NAMALWA (cell line): ENCODE results near the gene MACC1.
A peak's percentile ranks its signal among the peaks of the same experiment; 100 is the strongest.

Experiments used
- DNase-seq: peaks from one replicate; pipeline ENCODE4 v3.0.0-alpha.2; 2015; ENCODE audit warnings: low spot score

MACC1 gene, protein sequence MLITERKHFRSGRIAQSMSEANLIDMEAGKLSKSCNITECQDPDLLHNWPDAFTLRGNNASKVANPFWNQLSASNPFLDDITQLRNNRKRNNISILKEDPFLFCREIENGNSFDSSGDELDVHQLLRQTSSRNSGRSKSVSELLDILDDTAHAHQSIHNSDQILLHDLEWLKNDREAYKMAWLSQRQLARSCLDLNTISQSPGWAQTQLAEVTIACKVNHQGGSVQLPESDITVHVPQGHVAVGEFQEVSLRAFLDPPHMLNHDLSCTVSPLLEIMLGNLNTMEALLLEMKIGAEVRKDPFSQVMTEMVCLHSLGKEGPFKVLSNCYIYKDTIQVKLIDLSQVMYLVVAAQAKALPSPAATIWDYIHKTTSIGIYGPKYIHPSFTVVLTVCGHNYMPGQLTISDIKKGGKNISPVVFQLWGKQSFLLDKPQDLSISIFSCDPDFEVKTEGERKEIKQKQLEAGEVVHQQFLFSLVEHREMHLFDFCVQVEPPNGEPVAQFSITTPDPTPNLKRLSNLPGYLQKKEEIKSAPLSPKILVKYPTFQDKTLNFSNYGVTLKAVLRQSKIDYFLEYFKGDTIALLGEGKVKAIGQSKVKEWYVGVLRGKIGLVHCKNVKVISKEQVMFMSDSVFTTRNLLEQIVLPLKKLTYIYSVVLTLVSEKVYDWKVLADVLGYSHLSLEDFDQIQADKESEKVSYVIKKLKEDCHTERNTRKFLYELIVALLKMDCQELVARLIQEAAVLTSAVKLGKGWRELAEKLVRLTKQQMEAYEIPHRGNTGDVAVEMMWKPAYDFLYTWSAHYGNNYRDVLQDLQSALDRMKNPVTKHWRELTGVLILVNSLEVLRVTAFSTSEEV

DNA sequence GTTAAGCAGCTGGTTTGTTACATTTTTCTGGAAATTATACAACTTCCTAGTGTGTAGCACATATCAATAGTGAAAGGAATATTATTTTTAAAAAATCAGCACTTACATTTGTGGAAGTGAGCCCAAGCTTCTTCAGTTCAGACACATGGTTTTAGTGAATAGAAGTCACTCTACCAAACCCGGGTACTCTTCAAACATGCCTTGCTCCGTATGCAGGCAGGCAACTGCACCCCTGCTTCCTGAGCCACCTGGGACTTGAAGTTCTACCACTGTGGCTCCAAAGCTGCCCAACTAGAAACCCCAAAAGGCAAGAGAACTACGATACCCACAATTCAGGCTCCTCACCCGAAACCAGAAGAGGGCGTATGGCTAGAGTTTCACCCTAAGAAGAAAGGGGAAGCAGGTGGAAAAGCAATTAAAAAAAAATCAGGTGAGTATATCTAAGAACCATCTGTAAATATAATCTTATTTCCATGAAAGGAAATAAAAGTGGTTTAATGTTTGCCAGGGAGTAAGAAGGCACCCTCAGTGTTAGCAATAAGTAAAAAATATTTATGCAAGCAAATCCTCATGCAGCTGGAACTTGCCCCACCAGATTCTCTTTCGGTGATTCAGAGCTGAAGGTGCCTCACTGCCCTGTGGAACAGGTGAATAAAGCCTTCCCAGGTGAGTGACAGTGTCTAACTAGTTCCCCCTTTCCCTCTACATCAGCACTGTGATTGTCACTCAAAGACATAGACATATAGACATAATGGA, at the start of gene MACC1:
MACC1 (minus strand) TSS at position 192 of the 756 bp plus-strand sequence. CDS start 55,522 bp downstream, outside the sequence.
- peak; percentile 96 for DNase-seq

DNA sequence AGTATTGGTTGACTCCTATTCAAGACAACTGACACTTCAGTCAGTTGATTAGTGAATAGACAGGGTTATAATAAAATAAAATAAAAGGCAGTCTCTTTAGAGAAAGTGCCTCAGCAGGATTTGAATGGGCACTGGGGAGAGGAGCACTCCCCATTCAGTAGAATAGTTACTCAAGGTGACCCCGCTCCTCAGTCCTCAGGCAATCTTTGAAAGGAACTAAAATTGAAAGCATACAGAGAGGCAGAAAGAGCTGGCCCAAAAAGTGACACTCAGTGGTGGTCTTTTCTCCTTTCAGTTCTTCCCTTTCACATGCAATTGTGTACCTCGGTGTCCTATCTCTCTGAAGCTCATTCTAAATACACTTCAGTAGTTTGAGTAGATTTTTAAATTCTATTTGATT, 47.4 kb upstream of the MACC1 start:
- DNase-seq, result no peak

DNA sequence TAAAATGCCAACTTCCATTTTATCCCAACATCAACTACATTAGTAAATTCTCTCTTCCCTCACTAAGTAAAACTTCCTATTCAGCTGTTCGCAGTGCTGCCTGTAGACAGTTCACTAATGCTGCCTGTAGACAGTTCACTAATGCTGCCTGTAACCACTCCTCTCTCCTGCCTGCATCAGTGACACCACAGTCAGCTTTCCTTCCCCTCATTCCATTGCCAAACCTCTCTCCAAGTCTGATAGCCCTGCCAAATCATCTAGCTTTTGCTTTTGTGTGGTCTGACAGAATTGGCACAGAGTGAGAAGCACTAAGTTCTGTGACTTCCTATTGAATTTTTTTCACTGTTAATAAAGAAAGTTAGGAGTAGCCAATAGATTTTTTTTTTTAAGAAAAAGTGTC, 43.0 kb upstream of the MACC1 start:
- DNase-seq, result no peak

DNA sequence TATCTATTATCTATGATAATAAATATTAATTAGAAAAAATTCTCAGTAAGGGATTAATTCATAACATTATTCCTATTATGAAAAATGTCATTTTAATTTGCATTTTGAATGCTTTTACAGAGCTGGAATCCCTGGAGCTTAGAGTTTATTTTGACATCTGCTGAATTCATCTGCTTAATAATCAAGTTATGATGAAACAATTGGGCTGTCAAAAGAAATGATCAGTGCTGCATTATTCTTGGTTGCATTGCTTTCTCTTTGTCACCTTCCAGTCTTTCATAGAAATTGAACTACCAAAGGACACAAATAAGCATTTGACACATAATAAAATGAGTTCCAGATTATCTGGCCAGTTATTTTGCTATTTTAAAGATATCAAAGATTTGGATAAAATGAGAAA, 40.0 kb upstream of the MACC1 start:
- no peak for DNase-seq

DNA sequence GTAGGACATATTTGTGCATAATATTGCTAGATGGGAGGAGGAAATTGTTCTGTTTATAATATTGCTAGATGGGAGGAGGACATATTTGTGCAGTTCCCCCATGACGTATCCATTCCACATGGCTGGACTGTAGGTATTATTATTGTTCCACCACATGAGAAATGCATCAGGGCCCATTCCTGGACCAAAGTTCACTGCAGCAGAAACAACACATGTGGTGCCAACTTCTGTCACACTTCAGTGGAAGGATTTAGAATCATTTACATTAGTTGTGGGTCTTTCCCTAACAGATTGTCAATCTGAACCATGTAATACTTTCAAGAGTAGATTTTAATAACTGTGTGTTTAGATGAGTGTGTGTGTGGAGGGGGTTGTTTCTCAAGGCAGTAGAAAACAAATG, 32.7 kb upstream of the MACC1 start:
- DNase-seq, result no peak

DNA sequence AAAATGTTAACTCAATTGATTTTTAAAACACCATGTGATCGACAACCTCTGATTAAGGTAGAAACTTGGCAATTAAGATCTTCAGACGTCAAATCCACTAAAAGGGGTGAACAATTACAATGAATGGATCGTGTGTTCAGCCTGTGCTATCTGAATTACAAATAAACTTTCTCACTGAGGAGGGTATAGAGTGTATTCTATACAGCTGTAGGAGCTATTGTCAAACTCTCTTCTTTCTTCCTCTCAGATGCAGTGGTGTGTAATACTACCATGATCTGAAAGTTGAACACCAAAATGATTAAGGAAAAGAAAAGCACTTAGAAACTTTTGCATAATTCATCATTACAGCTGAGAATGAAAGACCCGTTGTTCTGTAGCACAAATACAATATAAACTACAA, 32.2 kb upstream of the MACC1 start:
- DNase-seq, result no peak

DNA sequence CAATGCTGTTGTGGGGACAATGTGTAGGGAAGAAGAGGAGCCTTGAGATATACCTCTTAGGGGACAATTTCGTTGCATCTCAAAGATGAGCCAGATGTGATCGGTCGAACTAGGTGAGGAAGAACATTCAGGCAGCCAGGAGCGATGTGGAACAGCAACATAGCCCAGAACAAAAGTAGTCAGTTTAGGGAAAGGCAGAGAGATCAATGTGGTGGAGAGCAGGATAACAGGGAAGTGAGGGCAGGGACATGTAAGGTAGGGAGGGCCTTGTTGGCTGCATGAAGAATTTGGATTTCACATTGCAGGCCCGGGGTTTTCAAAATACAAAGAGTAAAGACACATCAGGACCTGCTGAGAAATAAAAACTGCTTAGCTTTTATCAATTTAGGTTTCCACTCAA, 29.1 kb upstream of the MACC1 start:
- DNase-seq, result no peak

DNA sequence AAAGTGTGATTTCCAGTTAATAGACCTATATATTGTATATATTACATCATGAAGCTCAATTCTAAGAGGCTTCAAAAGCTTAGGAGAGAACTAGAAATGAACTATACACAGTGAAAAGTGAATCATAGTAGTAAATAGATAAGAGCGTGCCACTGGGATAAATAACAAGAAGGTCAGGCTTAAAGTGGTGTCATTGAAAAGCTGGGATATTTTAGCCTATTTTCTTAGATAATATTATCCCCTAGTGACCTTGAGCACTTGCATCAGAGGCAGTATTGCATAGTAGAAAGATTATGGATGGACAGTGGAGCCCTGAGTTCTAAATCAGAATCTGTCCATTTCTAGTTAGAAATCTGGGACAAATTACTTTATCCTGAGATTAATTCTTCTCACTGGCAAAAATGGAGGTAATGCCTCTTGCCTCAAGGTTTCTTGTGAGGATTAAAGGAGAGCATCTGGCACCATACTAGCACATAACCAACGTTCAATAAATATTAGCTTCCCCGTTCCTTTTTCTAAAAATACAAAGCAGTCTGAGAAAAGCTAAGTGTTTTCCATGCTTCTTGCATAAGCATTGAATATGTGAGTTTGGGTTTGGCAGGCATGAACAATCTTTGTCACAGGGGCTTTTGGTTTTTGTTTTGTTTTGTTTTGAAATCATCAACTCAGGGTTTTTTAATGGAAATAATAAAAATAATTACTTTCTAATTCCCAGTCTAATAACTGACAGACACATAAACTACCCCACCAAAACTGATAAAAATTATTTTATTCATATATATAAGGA, 27.3 kb upstream of the MACC1 start:
- no peak for DNase-seq

DNA sequence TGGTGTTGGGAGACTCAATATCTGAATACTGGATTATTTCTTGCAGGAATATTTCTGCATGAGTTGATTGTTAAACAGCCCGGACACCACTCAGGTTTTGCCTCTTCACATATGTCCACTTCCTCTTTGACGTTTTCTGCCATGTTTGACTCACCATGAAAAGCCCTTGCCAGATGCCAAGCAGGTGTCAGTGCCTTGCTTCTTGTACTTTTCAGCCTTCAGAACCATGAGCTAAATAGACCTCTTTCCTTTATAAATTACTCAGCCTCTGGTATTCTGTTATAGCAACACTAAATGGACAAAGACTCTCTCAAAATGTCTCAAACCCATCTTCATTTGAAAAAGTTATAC, 24.7 kb upstream of the MACC1 start:
- DNase-seq, result peak; percentile 42

DNA sequence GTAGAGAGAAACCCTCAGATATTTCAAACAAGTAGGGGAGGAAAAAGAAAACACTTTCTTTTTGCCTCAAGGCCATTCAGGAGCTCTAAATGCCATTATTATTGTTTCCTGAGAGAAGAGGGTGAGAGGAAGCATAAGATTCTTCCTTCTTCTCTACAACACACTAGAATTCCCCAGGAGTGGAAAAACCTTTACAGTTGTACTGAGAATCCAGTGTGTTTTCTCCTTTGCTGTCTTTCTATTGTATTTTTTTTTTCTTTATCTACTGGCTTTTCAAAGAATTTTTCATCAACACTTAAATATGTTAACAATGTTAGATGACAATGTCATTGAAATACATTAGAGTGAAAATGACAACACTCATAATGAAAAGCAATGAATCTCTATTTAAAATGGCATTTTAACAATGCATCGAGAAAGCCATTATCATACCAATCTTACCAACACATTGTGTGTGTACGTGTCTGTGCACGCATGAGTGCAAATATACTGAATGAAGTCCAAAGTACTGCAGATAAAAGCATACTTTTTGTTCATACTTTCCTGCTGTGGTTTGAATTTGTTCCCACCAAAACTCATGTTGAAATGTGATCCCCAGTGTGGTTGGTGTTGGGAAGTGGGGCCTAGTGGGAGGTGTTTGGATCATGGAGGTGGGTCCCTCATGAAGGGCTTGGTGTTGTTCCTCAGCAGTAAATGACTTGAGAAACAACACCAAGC, 24.2 kb upstream of the MACC1 start:
- DNase-seq, result no peak

DNA sequence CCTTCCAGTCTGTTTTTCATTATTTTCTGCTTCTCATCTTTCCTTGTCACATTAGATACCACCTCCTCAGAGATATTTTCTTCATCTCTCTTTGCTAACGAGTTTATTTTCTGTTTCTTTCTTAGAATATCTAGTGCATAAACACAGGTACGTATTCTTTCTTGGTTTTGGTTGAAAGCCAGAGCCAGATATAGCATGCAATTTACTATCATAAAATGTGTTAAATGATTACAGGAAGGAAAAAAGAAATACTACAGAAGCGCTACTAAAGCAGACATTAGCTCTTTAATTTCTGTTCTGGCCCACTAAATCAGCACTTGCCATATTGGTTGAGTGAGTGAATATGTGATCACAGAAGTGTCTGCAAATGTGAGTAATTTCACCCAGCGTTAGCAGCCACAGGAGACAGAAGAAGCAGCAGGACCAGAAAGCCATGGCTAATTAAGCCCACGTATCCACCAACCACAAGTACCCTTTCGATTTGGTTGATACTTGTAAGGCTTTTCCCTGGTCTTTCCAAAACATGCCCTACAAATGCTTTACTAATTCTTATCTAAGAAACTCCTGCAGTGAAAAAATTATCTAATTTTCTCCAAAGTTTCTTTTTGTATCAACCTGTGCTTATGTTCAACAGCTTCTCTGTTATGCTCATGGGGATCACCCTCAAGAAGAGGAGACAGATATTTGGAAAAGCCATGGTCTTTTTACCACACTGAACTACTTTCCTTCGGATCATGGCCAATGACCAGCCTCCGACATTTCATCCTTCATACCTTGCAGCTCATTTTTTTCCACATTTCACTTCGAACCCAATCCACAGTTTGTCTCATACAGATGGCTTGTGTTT, 23.1 kb upstream of the MACC1 start:
- DNase-seq, result no peak

DNA sequence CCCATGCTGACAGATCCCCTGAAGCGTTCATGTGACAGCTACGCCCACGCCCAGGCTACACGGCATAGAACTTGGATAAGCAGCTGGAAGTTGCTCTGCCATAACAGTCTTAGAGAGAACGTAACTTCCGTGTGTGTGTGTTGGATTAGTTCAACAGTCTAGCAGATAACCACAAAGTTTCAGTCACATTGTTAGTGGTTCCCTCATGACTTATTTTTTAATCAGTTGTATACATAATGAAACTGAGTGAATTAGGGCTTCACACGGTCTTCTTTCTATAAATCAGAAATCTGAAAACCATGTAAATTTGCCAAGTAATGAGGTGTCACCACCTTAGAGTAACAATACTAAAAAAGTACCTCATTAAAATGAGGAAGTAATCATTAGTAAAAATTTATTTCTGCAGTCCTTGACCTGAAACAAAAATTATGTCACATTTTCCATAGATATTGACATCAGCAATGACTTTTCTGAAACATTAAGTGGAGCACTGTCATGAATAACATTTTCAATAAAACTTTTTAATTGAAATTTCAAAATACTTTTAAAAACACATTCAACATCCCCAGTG, 21.7 kb upstream of the MACC1 start:
- DNase-seq, result peak; percentile 47

DNA sequence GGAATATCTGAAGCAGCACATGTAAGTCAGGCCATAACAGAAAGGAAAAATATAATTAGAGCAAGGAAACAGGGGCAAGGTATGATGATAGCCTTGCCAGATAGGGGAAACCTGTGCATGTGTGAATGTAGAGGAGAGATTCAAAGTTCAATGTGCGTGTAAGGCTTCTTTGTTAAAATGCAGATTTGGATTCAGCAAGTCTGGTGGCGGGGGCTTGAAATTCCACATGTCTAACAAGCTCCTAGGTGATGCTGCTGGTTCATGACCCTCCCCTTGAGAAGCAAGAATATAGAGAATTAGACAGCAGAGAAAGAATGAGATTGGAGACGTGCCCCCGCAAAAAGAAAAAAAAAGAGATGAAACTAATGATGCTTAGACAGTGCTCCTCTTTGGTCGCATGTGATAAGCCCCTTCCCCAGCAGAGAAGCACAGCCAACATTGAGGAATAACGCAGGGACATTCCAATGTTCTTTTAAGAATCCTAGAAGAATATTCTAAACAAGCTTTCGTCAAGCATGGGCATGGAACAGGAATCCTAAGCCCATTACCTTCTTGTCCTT, 21.1 kb upstream of the MACC1 start:
- no peak for DNase-seq

DNA sequence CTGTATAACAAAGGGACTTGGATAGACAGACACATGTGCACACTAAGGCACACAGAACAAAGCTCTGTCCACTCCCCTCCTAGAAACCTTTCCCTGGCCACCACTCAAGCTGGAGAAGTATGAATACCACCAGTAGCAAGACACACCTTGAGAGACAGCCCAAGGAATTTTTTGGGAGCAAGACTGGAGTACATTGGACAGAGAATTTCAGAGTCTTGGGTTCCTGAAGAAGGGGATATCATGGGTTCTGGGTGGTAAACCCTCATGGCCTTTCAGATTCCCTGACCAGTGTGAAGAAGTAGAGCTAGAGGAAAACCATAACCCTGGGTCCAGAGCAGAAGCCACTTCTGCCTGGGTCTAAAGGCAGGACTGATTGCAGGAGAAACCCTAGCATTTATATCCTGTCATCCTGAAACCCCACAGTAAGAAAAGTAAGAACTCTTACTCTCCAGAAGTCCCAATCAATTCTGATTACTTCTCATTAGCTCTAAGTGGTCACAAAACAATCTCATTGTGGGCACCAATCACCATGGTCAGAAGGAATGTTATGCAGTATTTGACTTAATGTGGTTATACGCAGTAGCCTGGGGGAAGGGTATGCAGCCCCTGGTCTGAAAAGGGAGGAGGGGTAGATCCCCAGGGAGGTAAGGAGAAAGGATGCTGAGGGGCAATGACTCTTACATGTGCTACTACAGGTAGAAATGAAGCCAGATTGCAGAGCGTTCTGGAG, 20.4 kb upstream of the MACC1 start:
- no peak for DNase-seq

DNA sequence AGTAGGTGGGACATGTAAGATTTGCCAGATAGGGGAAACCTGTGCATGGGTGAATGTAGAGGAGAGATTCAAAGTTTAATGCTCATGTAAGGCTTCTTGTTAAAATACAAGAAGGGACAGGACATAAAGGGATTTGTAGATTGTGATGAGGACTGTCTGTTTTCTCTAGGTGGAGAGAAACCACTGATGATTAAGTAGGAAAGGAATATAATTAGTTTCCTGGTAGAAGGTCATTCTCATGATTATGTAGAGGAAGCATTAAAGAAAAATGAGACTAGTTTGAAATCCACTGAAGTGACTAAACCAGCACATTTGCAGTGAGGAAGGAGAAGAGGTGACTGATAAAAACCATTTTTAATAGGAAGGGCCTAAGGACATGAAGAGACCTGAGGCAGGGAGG, 19.6 kb upstream of the MACC1 start:
- no peak for DNase-seq

DNA sequence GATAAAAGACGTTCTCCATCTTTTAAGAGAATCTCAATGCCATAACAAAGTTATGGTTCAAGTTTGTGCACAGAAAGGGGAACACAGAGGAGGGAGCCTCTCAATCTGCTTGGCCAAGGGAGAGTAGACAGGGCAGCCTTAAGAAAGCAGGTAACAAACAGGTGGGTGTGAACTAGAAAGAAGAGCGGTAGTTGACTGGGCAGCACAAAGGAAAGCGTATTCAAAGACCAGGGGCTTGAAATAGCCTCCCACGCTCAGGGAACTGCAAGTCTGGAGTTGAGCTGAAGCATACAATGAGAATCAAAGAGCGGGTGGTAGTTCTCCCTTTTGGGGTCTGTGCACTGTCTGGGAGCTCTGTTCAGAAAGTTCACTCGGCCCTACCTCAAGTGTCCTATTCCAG, 18.9 kb upstream of the MACC1 start:
- no peak for DNase-seq

DNA sequence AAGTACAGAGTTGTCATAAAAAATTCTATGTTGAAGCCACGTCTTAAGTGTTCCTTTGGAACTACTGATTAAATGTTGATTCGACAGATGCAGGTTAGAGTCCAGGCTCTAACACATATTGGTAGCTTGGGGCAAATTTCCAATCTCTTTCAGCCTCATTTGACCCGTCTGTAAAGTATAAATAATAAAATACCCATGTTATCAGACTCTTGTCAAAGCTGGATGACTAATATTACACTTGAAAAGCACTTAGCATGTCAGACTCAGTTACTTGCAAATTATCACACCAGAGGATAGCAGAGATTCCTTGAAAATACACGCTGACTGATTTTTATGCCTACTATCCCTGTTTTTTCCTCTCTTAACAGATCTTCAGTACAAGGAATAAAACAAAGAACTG, 18.1 kb upstream of the MACC1 start:
- DNase-seq, result no peak

DNA sequence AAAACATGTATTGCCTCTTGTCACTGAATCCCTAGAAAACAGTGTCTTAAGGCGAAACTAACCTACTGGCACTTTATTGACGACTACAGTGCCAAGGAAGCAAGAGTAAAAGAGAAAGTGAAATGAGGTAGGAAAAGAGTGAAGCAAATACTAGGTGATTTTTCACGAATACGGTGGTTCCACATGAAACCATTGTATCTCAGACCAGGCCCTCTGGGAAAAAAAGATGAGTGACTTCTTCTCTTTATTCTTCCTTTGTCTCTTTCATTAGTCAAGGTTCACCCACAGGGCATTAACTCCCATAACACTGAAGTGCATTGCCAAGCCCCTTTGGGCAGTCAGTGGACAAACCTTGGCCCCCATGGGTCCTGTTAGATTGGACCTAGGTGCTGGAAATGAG, 16.2 kb upstream of the MACC1 start:
- no peak for DNase-seq

DNA sequence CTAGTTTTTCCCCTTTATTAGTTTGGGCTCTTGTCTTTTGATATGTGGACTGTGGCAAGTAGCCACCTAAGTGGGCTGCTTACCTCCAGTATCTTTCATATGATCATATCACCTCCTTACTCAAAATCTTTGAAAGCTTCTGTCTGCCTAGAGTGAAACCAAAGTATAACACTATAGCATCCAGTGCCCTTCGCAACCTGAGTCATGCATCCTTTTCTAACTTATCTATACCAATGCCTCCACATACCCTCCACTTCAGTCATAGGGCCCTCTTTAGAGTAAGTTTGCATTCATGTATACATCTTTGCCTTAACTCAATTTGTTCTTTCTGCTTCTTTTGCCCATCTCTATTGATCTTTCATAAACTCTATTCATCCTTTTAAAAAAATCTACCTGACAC, 15.7 kb upstream of the MACC1 start:
- no peak for DNase-seq
